ENCODE results near the gene GPR35.
"Not testable (repeated sequence)": the region's sequence is repeated elsewhere in the genome, so short reads cannot be mapped to it uniquely, and the experiment has no call there.

GPR35 gene

DNA sequence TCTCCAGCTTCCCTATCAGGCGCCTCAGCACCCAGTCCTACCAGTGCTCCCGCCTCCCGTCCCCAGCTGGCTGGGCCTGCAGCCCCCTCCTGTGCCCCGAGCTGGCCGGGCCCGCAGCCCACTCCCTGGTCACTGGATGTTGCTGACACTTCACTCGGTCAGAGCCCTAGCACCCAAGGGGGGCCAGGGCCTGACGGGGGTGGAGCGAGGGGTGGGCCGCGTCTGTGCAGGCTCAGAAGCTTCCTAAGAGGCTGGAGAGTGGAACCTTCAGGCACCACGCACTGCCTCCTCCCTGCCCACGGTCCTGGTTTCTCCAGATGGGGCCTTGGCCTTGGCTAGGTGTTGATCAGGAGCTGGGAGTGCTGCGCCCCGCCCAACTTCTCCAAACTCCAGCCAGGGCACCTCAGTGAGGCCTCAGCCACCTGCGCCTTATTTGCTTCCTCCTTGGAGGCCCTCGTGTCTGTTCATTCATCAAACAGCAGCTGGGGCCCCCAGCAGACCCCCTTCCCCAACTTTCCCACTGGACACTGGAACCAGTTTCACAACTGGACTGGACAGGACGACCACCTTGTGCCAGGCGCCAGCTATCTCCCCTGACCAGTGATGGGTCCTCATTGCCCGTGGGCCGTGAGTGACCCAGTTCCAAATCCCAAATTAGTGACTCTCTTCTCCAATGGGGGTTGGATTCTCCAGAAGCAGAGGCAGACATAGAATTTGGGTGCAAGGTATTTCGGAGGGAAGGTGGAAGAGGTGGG lies 22.0 kb upstream of the GPR35 start:
- DNase-seq (ENCODE audit: low read depth) = no peak

DNA sequence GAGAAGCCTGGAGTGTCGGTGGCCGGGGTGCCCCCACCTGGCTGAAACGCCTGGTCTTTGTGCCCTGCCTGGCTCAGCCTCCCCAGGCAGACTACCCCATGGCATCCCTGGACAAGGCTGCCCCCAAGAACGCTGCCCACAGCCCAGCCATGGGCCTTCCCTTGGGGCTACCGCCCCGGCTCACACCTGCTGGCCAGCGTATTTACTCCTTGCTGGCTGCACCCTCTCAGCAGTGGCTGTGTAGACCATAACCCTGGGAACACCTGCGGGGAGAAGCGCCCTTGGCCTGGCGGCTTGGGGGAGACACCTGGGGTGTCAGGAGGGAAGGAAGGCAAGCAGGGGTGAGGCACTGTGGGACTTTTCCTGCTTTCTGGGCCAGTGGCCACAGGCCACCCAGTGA lies 21.4 kb upstream of the GPR35 start:
- DNase-seq (ENCODE audit: low read depth) = no peak

DNA sequence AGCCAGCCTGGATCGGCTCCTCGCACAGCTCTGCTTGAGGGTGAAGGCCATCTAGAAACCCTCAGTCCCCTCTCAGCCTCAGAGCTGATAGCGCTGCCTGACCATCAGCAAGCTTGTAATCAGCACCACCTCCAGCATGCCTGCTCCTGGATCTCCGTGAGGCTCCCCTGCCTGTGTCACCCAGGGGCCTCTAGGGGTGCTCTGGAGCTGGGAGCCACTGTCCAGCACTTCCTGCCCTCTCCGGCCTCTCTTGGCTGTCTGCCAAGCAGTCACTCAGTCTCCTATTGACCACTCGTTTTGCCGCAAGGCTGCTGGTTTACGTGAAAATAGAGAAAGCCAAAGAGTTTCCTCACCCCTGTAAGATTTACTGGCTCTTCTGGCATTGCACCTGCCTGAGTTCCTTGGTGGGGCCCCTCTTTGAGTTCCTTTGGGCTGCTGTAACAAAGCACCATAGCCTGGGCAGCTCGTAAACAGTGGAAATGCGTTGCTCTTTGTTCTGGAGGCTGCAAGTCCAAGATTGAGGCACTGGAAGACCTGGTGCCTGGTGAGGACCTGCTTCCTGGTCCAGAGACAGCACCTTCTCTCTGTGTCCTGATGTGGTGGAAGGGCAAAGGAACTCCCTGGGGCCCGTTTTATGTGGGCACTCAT lies 20.9 kb upstream of the GPR35 start:
- DNase-seq (ENCODE audit: low read depth) = no peak

DNA sequence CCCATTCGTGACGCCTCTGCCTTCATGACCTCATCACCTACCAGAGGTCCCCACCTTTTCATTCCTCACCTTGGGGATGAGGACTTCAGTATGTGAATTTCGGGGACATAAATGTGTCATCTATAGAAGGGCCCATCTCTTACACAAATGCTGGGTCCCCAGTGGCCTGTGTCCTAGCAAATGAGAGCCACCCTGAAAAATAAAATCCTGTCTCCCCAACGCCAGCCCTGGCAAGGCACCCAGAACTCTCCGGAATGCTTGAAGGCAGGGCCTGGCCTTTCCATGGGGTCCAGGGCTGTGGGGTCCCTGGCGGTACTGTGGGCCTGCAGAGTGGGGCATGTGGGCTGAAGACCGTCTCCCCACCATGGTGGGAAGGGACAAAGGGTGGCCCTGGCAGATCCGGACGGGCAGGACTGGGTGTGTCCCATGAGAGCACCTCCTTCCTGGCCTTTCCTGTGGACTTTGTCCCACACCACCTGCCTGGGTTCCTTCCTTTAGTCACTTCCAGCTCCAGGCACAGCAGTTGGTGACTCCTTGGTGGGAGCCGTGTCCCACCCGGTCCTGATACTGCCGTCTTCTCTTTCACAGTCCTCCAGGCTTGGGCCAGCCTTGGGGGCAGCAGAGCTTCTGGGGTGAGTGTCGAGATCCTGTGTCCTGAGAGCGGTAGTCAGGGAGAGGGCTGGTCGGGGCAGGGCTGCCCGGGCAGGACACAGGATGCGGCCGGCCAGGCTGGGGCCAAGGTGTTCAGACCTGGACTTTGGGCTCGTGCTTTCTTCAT lies 20.2 kb upstream of the GPR35 start:
- DNase-seq (ENCODE audit: low read depth) = no peak

DNA sequence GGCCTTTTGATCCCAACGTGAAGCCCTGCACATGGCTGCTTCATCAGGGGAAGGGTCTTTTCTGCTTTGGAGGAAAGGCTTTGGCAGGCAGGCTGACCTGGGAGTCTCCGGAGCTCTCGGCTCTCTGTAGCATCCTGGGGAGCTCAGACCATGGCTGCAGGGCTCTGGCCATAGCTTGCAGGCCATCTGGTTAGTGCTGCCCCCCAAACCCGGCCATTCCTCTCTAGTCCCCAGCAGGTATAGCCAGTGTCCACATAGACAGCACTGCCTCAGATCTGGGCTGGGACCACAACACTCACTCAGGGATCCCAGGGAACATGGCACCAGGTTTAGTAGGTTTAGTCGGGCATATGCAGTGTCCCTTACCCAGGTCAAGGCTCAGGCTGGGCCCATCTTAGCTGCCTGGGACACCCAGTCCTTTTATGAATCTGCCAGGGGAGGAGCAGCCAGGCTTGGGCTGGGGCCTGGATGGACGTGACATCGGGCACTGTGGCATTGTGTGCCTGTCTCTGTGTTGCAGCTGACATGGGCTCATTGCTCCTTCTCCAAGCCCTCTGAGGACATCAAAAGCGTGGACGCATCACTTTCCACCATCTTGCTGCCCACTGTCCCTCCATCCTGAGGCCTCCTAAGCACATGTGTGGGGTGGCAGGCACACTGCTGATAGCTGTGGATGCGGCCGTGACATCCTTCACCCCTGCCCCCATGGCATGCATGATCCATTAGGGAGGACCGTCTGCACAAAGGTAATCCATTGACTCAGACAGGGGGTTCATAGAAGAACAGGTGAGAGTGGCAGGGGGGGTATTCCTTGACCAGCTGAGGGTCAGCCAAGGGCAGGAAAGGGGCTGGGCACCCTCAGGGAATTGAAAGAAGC lies 19.2 kb upstream of the GPR35 start:
- no peak for DNase-seq (ENCODE audit: low read depth)

DNA sequence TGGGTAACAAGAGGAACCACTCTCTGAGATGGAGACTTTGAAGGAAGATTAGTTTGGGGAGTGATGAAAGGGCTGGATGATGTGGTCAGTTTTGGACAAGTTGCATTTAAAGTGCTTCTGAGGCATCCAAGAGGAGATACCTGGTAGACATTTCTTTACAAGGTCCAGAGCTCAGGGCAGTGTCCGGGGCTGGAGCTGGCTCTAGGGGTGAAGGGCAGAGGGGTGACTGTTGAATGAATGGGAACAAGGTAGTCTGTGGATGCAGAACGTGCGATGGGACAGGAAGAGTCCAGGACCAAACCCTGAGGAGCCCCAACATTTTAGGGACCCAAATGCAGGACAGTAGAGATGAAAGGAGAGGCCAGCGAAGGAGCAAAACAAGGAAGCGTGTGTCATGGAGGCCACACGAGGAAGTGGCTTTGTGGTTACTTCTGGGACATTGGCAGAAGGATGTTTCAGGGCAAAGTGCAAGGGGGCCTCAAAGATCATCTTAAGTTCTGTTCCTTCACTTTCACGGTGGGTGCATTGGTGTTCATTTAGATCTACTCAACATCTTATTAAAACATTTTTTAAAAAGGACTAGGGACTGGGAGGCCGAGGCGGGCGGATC lies 13.6 kb upstream of the GPR35 start:
- DNase-seq (ENCODE audit: low read depth) = no peak

DNA sequence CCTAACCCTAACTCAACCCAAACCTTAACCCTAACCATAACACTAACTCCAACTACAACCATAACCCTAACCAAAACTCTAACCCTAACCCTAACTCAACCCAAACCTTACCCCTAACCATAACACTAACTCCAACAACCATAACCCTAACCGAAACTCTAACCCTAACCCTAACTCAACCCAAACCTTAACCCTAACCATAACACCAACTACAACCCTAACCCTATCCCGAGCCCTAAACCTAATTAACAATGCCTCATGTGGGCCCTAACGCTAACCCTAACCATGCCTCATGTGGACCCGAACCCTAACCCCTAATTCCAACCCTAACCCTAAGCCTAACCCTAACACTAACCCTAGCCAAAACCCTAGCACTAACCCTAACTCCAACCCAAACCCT lies 11.5 kb upstream of the GPR35 start:
- DNase-seq (ENCODE audit: low read depth) = no peak

DNA sequence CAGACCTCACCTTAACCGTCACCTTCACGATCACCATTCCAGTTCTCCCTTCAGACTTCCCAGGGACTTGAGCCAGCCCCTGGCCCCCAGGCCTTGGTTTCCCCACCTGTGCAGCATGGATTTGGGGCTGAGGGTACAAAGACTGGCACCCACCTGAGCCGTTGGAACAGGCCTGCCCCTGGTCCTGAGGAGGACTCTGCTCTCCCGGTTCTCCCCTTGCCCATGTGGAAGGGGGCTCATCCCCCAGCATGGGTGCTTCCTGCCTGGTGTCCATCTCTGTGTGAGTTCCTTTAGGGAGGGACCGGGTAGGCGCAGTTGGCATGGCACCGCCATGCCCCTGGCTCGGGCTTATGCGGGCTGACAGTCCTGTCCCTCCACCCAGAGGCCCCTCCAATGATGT lies 10.9 kb upstream of the GPR35 start:
- no peak for DNase-seq (ENCODE audit: low read depth)

DNA sequence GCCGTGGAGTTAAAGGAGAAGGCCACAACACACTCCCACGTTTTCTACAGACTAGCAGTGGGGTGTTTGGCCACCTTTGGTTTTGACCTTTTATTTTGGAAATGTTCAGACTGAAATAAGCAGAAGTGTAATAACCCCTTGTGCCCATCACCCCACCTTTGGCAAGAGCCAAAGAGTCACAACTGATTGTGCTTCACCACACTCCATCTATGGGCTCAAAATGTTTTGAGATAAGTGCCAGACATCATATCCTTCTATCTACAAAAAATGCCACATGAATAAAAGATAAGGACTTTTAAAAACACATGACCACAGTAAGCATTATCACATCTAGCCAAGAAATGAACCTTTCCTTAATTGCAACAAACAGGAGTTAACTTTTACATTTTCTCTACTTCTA lies 9.9 kb upstream of the GPR35 start:
- DNase-seq (ENCODE audit: low read depth) = no peak

DNA sequence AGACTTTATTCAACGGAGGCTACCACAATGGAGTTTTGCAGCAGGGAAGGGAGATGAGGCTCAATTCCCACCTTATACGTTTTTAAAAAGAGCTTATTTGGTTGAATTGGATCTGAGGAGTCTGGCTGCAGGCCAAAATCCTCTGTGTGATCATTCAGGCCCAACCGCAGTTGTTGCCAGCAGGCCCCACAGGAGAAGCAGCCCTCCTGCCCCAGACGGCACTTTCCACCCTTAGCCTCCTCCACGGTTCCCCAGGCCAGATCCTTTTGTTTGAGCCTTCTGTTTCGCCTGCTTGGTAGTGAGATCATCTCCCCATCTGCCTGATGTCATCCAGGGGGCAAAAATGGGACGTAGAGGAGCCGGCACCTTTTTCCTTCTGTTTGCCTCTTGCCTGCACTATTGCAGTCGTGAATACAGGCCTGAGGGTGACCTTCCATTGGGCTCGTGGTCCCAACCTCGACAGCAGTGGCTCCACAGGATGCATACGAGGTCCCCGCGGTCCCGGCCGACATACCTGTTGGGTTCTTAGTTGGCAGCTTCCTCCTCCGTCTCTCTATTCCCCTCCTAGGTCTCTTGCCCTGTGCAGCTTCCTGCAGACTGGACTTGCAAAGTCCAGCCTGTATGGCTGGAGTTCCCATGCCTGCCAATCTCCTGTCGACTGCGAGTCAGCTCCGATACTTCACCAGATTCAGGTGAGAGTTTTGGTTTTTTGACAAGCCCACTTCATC lies 9.3 kb upstream of the GPR35 start:
- DNase-seq (ENCODE audit: low read depth) = no peak

DNA sequence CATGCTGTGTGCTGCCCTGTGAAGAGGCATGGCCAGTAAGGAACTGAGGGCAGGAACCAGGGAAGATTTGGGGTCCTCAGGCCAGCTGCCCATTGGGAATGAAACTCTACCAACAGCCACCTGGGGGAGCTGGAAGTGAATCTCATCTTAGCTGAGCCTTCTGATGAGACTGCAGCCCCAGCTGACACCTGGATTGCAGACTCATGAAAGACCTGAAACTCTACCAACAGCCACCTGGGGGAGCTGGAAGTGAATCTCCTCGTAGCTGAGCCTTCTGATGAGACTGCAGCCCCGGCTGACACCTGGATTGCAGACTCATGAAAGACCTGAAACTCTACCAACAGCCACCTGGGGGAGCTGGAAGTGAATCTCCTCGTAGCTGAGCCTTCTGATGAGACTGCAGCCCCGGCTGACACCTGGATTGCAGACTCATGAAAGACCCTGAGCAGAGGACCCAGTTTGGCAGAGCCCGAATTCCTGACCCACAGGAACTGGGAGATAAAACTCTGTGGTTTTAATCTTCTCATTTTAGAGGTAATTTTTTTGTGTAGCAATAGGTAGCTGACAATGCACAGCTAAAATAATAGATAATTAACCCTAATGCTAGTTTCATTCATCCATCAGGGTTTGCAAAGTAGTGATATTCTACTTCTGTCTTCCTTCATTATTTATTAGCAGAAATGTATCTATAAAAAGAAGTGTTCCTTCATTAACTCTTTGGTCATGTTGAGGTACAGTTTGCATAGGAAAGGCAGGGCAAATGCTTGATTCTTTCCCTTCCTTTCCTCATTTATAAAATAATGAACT lies 8.2 kb upstream of the GPR35 start:
- DNase-seq (ENCODE audit: low read depth) = not testable (repeated sequence)

DNA sequence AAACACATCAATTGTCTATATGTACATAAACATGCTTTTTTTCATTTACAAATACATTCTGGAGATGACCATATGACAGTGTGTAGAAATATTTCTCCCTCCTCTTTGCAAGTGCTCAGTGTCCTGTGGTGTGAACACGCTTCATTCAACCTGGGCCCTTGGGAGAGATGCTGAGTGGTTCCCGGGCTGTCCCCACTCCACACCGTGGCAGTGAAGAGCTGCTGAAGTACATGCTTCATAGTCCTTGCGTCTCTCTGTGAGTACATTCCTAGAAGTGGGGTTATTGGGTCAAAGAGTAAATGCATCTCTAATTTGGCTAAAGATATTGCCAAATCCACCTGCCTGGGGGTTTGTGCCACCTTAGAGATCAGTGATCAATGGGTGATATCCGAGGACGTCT lies 6.5 kb upstream of the GPR35 start:
- no peak for DNase-seq (ENCODE audit: low read depth)

DNA sequence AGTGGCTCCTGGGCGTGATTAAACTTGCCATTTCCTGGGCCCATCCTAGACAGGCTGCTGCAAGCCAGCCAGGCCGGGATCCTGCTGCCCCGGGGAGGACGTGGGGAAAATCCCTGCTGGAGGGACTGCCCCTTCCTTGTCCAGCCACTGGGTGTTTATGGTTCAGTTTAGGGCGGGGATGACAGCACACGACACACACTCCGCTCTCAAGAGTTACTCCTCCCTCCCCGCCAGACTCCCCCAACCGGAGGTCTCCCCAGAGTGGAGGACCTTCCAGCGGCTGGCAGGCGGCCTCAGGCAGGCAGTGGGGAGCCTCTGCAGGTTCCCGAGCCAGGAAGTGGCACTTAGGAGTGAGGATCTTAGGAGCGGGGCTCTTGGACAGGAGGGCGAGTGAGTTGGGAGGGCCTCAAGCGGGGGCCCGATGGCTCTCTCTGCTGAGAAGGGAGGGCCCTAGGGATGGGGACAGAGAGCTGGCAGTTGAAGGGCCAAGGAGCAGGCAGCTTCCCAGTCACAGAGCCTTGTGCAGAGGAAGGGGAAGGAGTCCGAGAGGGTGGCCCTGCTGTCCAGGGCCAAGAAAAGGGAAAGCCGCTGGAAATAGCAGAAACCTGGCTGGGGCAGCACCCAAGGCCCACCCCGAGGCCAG lies 5.7 kb upstream of the GPR35 start:
- no peak for DNase-seq (ENCODE audit: low read depth)

DNA sequence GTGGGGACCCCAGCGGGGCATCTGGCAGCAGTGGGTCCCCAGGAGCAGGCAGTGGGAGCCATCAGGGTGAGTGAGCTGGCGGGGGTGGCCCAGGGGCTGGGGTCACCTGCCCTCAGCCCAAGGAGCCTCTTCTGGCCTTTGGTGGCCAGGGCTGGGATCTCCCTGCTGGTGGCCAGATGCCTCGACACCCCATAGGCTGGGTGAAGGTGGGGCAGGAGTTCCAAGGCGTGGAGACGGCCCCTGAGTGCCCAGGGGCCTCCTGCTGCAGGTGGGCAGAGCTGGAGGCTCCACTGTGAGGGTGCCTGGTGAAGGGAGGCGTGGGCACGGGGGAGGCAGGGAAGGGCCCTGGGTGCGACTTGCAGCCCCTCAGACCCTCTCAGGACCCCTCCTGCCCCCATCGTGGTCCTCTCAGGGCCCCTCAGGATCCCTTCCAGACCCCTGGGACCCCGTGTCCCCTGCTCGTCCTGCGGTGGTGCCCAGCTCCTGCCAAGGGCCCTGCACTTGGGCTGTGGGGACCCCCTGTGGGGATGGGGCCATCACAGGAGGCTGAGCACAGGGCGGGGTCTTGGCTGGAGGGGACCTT lies 5.0 kb upstream of the GPR35 start:
- DNase-seq (ENCODE audit: low read depth) = no peak

DNA sequence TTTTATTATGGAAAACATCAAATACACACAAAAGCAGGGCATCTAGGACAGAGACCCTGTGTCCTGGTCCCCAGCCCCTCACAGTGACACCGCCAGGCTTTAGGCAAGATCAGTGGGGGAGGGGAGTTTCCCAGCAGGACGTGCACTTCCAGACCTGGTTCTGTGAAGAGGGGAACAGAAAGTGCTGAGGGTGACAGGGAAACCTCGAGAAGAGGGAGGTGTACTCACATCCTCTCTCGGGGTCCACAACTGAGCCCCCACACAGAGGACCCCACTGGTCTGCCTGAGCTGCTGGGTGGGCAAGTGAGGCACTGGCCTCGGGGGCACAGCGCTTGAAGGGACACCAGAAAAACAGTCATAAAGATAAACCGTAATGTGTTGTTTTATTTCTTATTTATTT lies 4.4 kb upstream of the GPR35 start:
- no peak for DNase-seq (ENCODE audit: low read depth)

DNA sequence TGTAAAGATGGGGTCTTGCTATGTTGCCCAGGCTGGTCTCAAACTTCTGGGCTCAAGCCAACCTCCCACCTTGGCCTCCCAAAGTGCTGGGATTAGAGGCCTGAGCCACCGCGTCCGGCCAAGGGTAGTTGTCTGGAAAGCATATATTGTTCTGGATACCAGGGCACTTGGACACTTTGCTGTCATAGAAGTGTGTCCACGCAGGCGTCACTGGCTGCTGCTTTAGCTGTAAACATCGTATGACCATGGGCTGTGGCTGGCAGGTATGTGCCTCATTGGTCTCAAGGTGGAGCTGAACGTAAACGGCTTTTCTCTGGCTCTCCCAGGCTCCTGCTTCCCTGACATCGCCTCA lies 3.2 kb upstream of the GPR35 start:
- DNase-seq (ENCODE audit: low read depth) = no peak

DNA sequence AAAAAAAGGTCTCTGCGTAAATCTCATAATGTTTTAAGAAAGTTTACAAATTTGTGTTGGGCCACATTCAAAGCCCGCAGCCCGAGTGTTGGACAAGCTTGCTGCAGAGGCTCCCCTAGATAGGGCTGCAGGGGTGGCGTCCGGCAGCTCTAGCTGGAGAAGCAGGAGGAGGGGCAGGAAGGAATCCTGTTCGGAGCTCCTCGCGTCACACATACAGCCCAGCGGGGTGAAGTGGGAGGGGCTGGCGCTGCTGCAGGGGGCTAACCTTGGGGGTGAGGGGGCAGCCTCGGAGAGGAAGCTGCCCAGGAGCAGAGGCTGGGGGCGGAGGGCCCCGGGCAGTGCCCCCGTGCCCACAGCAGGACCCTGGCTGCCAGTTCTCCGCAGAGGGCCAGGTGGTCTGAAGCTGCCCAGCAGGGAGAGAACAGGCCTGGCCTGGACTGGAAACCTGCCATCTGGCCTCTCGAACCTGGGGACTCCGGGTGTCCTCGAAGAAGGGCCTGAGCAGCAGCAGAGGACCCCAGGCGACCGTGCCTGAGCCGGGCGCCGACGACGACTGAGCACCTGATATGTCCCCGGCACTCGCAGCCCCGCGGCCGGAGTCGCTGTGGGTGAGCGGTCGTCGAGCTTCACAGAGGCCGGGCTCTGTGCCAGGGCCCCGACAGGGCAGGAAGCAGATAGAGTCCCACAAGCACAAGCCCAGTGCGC lies 2.6 kb upstream of the GPR35 start:
- no peak for DNase-seq (ENCODE audit: low read depth)

DNA sequence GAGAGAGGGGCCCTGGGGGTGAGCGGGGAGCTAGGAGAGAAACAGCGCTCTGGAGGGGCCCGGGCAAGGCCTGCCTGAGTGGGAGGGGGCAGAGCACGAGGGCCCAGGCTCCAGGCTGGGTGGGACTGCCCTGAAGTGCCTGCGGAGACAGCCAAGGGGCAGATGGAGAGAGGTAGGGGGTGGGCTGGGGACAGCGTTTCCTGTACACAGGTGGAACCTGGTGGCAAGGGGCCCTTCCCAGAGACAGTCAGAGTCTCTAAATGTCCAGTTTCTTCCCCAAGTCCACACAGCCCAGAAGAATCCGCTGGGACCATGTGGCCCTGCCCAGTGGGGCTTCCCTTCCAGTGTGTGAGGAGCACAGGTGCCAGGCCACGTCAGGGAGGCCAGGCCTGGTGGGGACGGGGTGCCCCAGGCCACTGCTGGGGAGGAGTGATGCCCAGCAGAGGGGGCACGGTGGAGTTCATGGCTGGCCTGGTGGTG lies 1.7 kb upstream of the GPR35 start:
- DNase-seq (ENCODE audit: low read depth) = no peak
